ENCODE measurements around the gene RCAN2.
A peak's percentile ranks its signal among the peaks of the same experiment; 100 is the strongest.

- TF ChIP-seq CTCF (conservative IDR thresholded peaks at IDR 0.05; ENCODE audit: low read length) = peak; percentile 99
- TF ChIP-seq EZH2phosphoT487 (IDR thresholded peaks at IDR 0.05; ENCODE audit: borderline replicate concordance, low read depth, low read length) = no peak
These were observed 269.9 kb downstream of the RCAN2 start for GRCh38 chr6:46221222-46221793.

All from OCI-LY7 (cell line).